Esophagus squamous epithelium (tissue), 4 donors: ENCODE results near the gene HLA-A.

ENCODE experiments used
- CTCF ChIP-seq, 6 experiments: fragments of 450-650 bp in 4 of 6; fragments of 200-600 bp in 2 of 6; sonication (generic) in 2 of 6; IDR thresholded peaks; one replicate each; pipeline ENCODE4 v1.5.1; 2016 to 2019; ENCODE audit warnings: antibody characterized with exemption in 6 of 6, mild to moderate bottlenecking in 4 of 6, moderate library complexity in 4 of 6
- POLR2A ChIP-seq, 4 donors: fragments of 450-650 bp; IDR thresholded peaks; one replicate each; pipeline ENCODE4 v1.6.1; 2017; ENCODE audit warnings: antibody characterized with exemption in 4 of 4, mild to moderate bottlenecking in 4 of 4, moderate library complexity in 3 of 4

GRCh38 chr6:29970711-29971110, 28.4 kb downstream of the HLA-A start:
- TF ChIP-seq CTCF (IDR thresholded peaks at IDR 0.05) (no peak), POLR2A (IDR thresholded peaks at IDR 0.05) (no peak)
